GM19463 (cell line): ENCODE results near the gene RBSN.

Experiments used
- ATAC-seq: cut with Tn5 transposase; IDR thresholded peaks from one replicate; pipeline ENCODE4 v1.9.1; 2021; ENCODE audit warnings: mild to moderate bottlenecking, moderate library complexity; ENCODE audit not compliant: unreplicated experiment

RBSN gene

GRCh38 chr3:15102256-15102655 is 3.3 kb upstream of the RBSN start:
- no peak for ATAC-seq

GRCh38 chr3:15099364-15100098 is 583 bp upstream of the RBSN start:
- no peak for ATAC-seq

DNA sequence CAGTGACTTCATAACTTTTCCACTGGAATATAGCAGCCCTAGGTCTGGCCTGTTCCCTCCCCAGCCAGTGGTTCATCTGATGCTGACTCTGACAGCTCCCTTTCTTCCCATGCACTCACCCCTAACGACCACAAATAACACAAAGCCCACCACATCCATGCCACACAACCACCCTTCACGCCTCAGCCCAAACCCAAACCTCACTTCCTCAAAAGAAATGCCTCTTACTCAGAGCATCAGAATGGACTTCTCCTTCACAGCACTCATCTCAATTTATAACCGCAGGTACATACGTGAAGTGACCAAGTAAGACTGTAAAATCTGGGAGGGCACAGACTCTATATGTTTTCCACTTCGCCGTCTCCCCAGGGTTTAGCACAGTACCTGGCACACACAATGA is 1.1 kb downstream of the RBSN start:
- ATAC-seq, result no peak

DNA sequence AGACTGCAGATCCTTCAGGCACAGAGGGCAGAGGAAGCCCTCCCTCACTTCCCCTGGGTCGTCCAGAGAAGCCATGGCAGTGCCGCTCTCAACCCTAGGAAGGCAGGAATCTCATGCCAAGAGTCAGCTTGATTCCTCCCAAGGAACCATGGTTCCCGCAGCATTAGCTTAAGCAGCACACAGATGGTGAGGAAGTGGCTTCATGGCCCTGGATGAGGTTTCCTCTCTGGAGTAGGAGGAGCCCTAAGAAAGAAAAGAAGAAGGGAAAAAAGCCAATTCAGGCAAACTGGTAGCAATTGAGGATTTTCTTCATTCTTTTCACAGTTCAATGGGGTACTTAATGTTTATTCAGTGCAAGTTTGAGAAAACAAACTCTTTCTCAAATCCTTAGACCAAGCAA is 2.9 kb downstream of the RBSN start:
- no peak for ATAC-seq

DNA sequence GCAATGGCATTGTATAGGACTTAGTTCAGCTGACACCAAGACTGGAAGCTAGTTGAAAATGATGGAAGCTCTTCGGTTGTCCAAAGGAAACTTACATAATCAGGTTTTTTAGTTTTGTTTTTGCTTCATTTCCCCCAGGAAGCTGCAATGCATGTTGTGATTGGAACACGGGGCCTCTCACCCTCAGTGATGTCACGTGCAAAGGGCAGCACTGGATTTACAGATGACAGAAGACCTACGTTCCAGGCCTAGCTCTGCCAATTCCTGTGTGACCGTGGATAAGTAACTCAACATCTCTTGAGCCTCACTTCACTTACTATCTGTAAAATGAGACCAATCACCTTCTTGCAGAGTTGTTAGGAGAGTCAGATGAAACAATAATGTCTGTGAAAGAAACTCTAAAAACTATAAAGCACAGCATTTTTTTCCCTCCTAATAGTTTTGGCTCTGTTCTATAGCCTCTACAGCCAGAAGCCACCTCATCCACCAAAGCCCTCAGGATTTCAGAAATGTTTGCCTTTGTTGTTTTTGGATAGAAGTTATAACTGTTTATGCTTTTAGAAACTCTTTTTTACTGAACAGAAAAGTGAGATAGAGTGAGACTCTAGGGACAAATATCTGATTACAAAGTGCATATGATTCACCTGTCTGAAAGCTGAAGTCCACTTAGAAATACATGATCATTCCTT is 4.6 kb downstream of the RBSN start:
- no peak for ATAC-seq

GRCh38 chr3:15092686-15093085 is 6.3 kb downstream of the RBSN start:
- no peak for ATAC-seq

DNA sequence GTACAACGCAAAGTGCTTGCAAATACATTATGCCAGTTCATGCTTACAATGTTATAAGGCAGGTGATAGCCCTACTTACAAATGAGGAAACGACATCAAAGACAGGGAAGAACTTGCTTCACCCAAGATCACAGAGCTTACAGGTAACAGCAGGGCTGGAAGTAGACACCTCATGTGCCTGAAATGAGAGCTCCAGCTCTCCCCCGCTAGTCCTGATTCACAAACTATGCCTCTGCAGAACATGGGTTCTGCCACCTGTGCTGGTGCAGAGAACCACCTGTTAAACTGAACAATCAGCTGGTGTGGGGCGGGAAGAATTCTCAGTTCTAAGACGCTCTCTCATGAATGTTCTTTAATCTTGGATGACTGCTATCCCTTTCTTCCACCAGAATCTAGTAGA is 7.4 kb downstream of the RBSN start:
- ATAC-seq, result no peak

DNA sequence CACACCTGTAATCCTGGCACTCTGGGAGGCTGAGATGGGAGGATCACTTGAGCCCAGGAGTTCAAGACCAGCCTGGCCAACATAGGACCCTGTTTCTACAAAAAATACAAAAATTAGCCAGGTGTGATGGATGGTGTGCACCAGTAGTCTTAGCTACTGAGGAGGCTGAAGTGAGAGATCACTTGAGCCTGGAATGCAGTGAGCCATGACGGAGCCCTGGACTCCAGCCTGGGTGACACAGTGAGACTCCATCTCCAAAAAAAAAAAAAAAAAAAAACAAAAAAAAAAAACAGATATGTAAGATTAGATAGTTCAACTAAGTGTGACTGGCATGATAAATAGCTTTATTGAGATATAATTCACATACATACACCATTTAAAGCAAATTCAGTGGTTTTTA is 9.7 kb downstream of the RBSN start:
- no peak for ATAC-seq

DNA sequence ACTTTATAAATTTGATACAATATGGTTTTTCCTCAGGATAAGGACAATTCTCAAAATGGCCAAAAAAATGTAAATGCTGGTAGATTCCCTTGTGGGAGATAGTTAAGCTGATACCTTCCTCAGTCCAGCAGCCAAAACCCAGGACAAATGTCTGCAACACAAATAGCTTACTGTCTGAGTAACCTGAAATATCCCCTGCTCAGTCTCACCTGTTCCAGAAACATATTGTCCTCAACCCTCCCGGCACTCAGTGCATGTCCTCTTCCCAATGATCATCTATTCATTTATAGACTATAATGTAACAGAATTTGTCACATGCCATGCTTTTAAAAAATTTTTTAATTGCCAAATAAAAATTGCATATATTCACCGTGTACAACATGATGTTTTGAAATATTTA is 12.2 kb downstream of the RBSN start:
- ATAC-seq, result no peak

DNA sequence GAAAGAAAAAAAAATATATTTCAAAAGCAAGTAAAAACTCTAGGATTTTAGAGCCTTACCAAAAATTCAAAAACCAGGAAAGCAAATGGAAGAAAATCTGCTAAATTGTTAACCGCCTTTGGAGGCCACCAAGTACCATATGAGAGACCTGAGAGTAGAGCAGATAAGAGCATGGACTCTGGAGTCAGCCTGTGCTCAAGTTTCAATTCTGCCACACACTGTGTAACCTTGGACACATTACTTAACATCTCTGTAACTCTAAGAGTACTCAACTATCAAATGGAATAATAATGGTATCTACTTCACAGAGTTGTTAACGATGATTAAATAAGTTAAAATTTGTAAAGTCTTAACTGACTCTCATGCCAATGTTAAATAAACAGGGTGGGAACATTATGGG is 12.7 kb downstream of the RBSN start:
- ATAC-seq, result no peak

GRCh38 chr3:15083252-15083651 is 15.7 kb downstream of the RBSN start:
- no peak for ATAC-seq

- ATAC-seq, result no peak
These were observed 16.8 kb downstream of the RBSN start for GRCh38 chr3:15081960-15082664.

GRCh38 chr3:15079091-15079490 is 19.9 kb downstream of the RBSN start:
- no peak for ATAC-seq

GRCh38 chr3:15074500-15074899 is 24.4 kb downstream of the RBSN start:
- ATAC-seq, result no peak

- no peak for ATAC-seq
These were observed 27.2 kb downstream of the RBSN start for GRCh38 chr3:15071699-15072098.

GRCh38 chr3:15069441-15069840 is 29.5 kb downstream of the RBSN start:
- no peak for ATAC-seq

DNA sequence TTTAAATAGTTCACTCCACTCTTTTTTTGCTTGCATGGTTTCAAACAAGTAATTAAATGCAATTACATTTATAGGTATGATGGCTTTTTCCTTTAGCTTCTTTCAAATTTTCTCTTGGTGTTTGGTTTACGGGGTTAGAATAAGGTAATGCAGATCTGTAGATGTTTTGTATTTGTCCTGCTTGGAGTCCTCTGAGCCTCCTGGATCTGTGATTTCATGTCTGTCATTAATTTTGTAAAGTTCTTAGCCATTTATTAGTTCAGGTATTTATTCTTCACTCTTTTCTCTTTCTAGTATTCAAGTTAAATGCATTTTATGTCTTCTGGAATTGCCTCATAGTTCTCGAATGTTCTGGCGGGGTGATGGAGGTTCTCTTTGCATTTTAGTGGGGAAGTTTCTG is 32.5 kb downstream of the RBSN start:
- ATAC-seq, result no peak

DNA sequence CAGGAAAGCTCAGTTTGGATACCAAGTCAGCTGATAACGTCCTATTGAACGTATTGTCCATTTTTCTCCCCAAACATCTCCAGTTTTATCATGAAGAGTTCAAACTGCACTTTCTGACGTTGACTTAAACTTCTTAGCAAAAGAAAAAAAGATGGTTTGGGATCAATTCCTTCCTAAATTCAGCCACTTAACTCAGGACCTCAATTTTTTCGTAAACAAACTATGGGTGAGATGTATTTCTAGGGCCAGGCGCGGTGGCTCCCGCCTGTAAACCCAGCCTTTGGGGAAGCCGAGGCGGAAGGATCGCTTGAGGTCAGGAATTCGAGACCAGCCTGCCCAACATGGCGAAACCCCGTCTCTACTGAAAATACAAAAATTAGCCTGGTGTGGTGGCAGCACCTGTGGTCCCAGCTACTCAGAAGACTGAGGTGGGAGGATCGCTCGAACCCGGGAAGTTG is 33.4 kb downstream of the RBSN start:
- ATAC-seq, result no peak

- peak; percentile 98 for ATAC-seq
These were observed 34.0 kb downstream of the RBSN start, which contains the start of gene MRPS25 for GRCh38 chr3:15064835-15065549. Gene MRPS25, minus strand, starts transcription at chr3:15065315. Its CDS starts 121 bp downstream, at chr3:15065194.

DNA sequence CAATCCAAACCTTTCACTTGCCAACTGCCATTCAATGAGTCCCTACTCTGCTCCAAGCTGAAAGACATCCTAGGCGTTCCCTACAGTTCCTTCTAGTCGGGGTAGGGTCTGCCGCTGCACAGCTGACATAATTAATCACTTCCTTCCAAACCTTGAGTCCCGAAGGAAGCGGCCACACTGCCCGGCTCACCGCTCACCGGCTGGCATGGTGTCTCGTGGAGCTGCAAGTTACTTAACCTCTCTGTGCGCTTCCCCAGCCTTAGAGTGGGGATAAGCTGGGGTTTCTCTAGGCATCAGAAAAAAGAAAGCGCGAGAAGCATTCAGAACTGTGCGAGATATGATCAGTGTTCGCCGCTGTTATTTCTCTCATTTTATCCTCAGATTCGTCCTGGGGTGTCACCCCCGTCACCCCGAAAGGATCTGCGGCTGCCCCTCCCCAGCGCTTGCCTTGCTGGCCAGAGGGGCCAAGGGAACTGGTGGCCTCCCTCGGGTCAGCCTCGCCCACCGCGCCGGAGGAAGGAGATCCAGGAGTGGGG is 34.6 kb downstream of the RBSN start:
- ATAC-seq, result peak; percentile 16
